ENCODE data around the gene SFXN5. TPM values are rescaled to one million over a fixed set of nuclear protein-coding genes. Genes with fewer than 3 reads are reported as not detected.

SFXN5 gene
- total RNA-seq, 4 donors from 2014 or later = 8.4 to 18.3 (median 15.3) TPM

DNA sequence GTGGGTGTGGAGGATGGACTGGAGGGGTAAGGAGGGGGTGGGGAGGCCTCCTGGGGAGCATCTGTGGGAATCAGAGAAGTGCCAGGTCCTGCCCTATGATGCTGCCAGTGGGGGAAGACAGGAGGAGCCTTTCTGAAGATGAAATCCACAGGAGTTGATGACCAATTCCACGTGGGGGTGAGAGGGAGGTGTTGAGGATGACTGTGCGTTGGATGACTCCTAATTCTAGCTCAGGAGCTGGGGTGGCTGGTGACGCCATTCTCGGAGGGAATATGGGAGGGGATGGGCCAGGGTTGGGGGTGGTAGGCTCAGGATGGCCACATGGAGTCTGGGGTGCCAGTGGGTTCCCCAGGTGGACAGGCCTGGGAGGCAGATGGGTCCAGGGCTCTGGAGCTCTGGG is 121.9 kb downstream of the SFXN5 start:
- no peak overlapping the region for H3K4me3 ChIP-seq (ENCODE audit: low read depth, poor library complexity, severe bottlenecking)
- TF ChIP-seq, protein P1, sequence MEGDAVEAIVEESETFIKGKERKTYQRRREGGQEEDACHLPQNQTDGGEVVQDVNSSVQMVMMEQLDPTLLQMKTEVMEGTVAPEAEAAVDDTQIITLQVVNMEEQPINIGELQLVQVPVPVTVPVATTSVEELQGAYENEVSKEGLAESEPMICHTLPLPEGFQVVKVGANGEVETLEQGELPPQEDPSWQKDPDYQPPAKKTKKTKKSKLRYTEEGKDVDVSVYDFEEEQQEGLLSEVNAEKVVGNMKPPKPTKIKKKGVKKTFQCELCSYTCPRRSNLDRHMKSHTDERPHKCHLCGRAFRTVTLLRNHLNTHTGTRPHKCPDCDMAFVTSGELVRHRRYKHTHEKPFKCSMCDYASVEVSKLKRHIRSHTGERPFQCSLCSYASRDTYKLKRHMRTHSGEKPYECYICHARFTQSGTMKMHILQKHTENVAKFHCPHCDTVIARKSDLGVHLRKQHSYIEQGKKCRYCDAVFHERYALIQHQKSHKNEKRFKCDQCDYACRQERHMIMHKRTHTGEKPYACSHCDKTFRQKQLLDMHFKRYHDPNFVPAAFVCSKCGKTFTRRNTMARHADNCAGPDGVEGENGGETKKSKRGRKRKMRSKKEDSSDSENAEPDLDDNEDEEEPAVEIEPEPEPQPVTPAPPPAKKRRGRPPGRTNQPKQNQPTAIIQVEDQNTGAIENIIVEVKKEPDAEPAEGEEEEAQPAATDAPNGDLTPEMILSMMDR (IDR thresholded peaks at IDR 0.05) = no peak
- no peak for TF ChIP-seq POLR2A (IDR thresholded peaks at IDR 0.05)
- no peak for DNase-seq (ENCODE audit: low spot score in 2 of 2)
- intact Hi-C loops (cut with DNase I; ENCODE audit: low total_unique reads) = no loop called here
- WGBS, 2 donors = 86% methylated on average over 4 of the region's 4 CpGs

DNA sequence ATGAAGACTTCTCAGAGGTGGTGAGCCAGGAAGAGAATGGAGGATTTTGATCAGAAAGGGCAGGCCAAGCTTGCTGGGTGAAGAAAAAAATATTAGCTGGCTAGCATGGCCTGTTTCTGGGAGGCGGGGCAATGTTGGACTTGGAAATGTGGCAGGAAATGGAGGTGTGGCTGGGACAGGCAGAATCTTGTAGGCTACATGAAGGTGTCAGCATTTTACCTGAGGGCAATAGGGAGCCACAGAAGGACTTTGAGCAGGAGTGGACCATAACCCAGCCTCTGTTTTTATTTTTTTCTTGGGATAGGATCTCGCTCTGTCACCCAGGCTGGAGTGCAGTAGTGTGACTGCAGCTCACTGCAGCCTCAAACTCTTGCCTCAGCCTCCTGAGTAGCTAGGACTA is 122.5 kb downstream of the SFXN5 start:
- 85 to 87% methylated on average over 2 of the region's 2 CpGs for WGBS, 2 donors
- TF ChIP-seq, protein P1 (IDR thresholded peaks at IDR 0.05) = no peak
- no peak for TF ChIP-seq POLR2A (IDR thresholded peaks at IDR 0.05)
- intact Hi-C loops (cut with DNase I; ENCODE audit: low total_unique reads) = no loop called here
- no peak overlapping the region for H3K4me3 ChIP-seq (ENCODE audit: low read depth, poor library complexity, severe bottlenecking)
- DNase-seq (ENCODE audit: low spot score in 2 of 2) = no peak

DNA sequence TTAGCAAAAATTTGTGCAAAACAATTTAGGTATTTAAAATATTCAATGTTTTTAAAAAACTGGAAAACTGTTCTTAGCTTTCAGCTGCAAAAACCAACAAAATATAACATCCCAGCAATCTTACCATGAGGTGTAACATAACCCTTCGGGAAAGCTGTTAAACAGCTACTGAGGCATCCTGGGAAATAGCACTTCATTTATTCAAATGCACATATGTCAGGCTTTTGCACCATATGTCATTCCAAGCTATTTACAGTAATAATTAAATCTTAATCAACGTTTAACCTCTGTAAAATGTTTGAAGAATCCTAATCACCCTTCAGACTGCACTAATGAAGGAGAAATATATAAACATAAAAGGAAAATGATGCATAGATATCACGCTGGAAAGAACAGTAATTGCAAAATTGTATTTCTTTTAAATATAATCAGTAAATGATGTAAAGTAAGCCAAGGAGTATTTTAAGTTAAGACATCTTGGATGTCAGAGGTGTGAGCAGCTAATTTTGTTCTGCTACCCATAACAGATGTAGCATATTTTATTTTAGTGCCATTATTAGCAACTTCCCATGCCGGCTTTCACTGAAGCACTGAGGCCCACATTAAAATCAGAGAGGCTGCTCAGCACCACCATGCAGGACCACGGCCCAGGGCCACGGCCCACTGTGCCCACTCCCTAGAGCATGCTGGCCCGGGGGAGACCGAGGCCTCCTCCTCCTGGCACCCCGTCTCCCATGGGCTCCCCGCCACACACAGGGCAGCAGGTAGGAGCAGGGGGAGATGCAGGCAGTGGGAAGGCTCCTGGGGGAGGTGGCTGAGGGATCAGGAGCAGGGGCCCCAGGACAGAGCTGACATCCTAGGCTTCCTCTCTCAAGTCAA is 123.3 kb downstream of the SFXN5 start:
- WGBS, 2 donors = 94 to 95% methylated on average over 10 of the region's 10 CpGs
- no peak for TF ChIP-seq POLR2A (IDR thresholded peaks at IDR 0.05)
- TF ChIP-seq, protein P1 (IDR thresholded peaks at IDR 0.05) = no peak
- H3K4me3 ChIP-seq (ENCODE audit: low read depth, poor library complexity, severe bottlenecking) = no peak overlapping the region
- intact Hi-C loops (cut with DNase I; ENCODE audit: low total_unique reads) = no loop called here
- no peak for DNase-seq (ENCODE audit: low spot score in 2 of 2)

- H3K4me3 ChIP-seq (ENCODE audit: low read depth, poor library complexity, severe bottlenecking) = no peak overlapping the region
- TF ChIP-seq, protein P1 (IDR thresholded peaks at IDR 0.05) = no peak
- no peak for TF ChIP-seq POLR2A (IDR thresholded peaks at IDR 0.05)
- intact Hi-C loops (cut with DNase I; ENCODE audit: low total_unique reads) = no loop called here
- no peak for DNase-seq (ENCODE audit: low spot score in 2 of 2)
- WGBS, 2 donors = 93 to 97% methylated on average over 9 of the region's 9 CpGs
These were observed 125.0 kb downstream of the SFXN5 start for GRCh38 chr2:72946466-72946865.

GRCh38 chr2:72945450-72946019 is 126.0 kb downstream of the SFXN5 start:
- H3K4me3 ChIP-seq (ENCODE audit: low read depth, poor library complexity, severe bottlenecking) = no peak overlapping the region
- 90 to 95% methylated on average over 9 of the region's 9 CpGs for WGBS, 2 donors
- intact Hi-C loops (cut with DNase I; ENCODE audit: low total_unique reads) = no loop called here
- no peak for TF ChIP-seq POLR2A (IDR thresholded peaks at IDR 0.05)
- TF ChIP-seq, protein P1 (IDR thresholded peaks at IDR 0.05) = no peak
- no peak for DNase-seq (ENCODE audit: low spot score in 2 of 2)
